Psoas muscle (tissue), 8 donors: ENCODE measurements around the gene TMOD1. TPM values are rescaled to one million over a fixed set of nuclear protein-coding genes. Genes with fewer than 3 reads are reported as not detected.

ENCODE experiments used
- ATAC-seq, 4 donors: fragments of 200-7000 bp; cut with Tn5 transposase; one replicate each; pipeline ENCODE4 v1.9.1; 2020; ENCODE audit warnings: moderate library complexity in 3 of 4, mild to moderate bottlenecking in 2 of 4
- DNase-seq, 2 donors: peaks; one replicate each; pipeline ENCODE4 v3.0.0-alpha.2; 2020
- H3K27ac ChIP-seq: fragments of 200-600 bp; one replicate; pipeline ENCODE4 v1.8.0; 2022
- H3K27me3 ChIP-seq, 3 donors: fragments of 200-600 bp in 1 of 3; one replicate each; pipeline versions ENCODE4 v1.6.1 to v1.8.0; 2013 to 2022; ENCODE audit warnings: low read length in 2 of 3, mild to moderate bottlenecking in 2 of 3, moderate library complexity in 1 of 3; ENCODE audit not compliant: insufficient read depth in 3 of 3
- H3K36me3 ChIP-seq, 2 donors: fragments of 200-600 bp in 1 of 2; one replicate each; pipeline versions ENCODE4 v1.6.1 to v1.8.0; 2013 to 2022; ENCODE audit warnings: low read depth in 1 of 2, mild to moderate bottlenecking in 1 of 2, moderate library complexity in 1 of 2; ENCODE audit not compliant: insufficient read depth in 1 of 2
- H3K4me1 ChIP-seq: fragments of 200-600 bp; one replicate; pipeline ENCODE4 v1.8.0; 2022
- H3K4me3 ChIP-seq: fragments of 200-600 bp; one replicate; pipeline ENCODE4 v1.8.0; 2022; ENCODE audit warnings: mild to moderate bottlenecking
- H3K9me3 ChIP-seq: fragments of 200-600 bp; one replicate; pipeline ENCODE4 v1.8.0; 2022
- WGBS, 3 donors: extraction: QIAGEN DNeasy Blood & Tissue Kit; methylation state at CpG; one replicate each; pipeline versions ENCODE4 v1.1.6 to v1.1.7; 2013; 5-methylcytosine and 5-hydroxymethylcytosine counted together
- intact Hi-C, 2 donors: fragments of 100-400 bp; cut with DNase I; formaldehyde crosslinking; loops; one replicate each; pipeline versions ENCODE4 v1.11.0 to v1.14.2; 2022
- polyA plus RNA-seq, 3 donors: library from polyadenylated mRNA; stranded (reverse); fragments of 200-250 nt; gene quantifications; one replicate each; pipeline ENCODE4 v1.2.3, GENCODE V29; 2013
- total RNA-seq, 4 donors: library from RNA; stranded (reverse); fragmentation: NEBNext Ultra II Directional in 2 of 4; extraction: Animal tissue kit (Norgen Biotek cat#: 25700) in 2 of 4; gene quantifications; one replicate each; pipeline versions ENCODE4 v1.2.1 to v1.2.4, GENCODE V29; 2021 to 2023
- TF ChIP-seq, protein P1 (sequence below): fragments of 200-600 bp; IDR thresholded peaks from one replicate; pipeline ENCODE4 v1.8.0; 2022; ENCODE audit warnings: antibody characterized with exemption
- donor health status: healthy with polysubstance abuse.
- donor health status: DM: no; HTN: no; CAD: no; lungs with moderate emphysema.
- donor health status: Bipolar disorder and iron deficiency.
- donor health status: healthy.
- donor health status: DM: yes; HTN: yes; CAD: no.
- donor health status: DM: no; HTN: no; CAD: no.
- donor health status: DM: no; HTN: no; CAD: no.
- donor health status: DM: yes; HTN: yes; CAD: no.

TMOD1 gene
- total and polyA plus RNA-seq, 7 donors: 65.4 to 286 (median 156) TPM

DNA sequence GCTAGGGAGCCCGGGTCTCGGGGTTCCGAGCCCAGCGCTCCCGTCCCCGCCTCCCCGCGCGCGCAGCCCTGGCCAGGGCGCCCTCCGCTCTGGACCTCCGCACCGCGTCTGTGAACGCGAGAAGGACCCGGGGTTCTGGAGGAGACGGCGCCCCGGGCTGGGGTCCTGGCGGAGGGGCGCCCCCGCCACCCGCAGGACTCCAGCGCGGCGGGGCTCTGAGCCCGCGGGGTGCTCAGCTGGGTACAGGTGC lies 431 bp downstream of the TMOD1 start:
- WGBS, 3 donors: 0% methylated on average over 28 to 30 of the region's 30 CpGs
- ATAC-seq: no peak
- H3K4me1 ChIP-seq: peaks cover 38% of the 10 kb centered on the region

DNA sequence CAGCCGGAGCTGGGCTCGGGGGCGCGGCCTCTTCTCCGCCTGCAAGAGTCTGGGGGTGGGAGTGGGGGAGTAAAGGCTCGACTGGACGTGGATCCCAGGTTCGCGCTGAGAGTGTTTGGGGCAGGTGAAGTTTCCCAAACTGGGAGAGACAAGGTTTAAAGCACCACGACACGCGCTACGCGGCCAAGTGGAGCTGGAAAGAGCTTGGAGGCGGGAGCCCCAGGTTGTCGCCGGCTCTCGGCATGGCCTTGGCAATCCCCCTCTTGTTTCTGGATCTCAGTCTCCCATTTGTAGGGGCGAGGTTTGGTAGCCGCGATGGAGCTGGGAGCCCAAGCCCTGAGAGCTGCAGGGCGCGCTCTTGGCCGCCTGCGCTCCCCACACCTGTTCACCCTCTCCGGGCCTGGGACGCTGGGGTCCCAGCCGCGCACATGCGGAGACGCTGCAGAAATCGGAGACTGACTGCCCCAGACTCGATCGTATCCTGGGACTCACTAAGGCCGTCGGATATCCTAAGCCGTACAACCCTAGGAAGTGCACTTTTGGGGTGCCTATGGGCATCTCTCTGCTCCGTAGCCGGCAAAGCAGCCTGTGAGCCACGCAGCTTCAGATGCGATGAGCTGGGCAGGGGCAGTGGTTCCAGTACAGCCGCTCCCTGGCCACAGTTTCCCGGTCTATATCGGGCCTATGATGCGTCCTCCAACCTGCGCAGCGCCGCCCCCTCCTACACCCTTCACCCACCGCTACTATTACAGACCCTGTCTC lies 937 bp downstream of the TMOD1 start:
- peak; percentile 51 to 81 for DNase-seq
- peaks cover 43% of the 10 kb centered on the region for H3K4me1 ChIP-seq
- H3K4me3 ChIP-seq: peak overlapping the region; percentile 83
- H3K9me3 ChIP-seq: no peaks in the 10 kb centered on the region
- H3K27ac ChIP-seq: peak overlapping the region; percentile 96
- ATAC-seq: peak; percentile 60 to 78 (median 74)
- no peaks in the 10 kb centered on the region for H3K27me3 ChIP-seq
- WGBS, 3 donors: 2 to 5% (median 4%) methylated on average over 49 of the region's 49 CpGs
- TF ChIP-seq, protein P1, sequence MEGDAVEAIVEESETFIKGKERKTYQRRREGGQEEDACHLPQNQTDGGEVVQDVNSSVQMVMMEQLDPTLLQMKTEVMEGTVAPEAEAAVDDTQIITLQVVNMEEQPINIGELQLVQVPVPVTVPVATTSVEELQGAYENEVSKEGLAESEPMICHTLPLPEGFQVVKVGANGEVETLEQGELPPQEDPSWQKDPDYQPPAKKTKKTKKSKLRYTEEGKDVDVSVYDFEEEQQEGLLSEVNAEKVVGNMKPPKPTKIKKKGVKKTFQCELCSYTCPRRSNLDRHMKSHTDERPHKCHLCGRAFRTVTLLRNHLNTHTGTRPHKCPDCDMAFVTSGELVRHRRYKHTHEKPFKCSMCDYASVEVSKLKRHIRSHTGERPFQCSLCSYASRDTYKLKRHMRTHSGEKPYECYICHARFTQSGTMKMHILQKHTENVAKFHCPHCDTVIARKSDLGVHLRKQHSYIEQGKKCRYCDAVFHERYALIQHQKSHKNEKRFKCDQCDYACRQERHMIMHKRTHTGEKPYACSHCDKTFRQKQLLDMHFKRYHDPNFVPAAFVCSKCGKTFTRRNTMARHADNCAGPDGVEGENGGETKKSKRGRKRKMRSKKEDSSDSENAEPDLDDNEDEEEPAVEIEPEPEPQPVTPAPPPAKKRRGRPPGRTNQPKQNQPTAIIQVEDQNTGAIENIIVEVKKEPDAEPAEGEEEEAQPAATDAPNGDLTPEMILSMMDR: no peak
- intact Hi-C loops: loop anchor here in 1 of 2 donors (1.0 to 5.0 kb wide), 2 partner anchors 35 to 96 kb away; no protein-coding TSS in a partner anchor
- H3K36me3 ChIP-seq: no peaks in the 10 kb centered on the region

More for the DNA sequence above, 431 bp downstream of the TMOD1 start:
- Histone ChIP-seq H3K4me3 (peak overlapping the region; percentile 83), H3K36me3 (no peaks in the 10 kb centered on the region), H3K27ac (peak overlapping the region; percentile 96), H3K27me3 (no peaks in the 10 kb centered on the region), H3K9me3 (no peaks in the 10 kb centered on the region)
- TF ChIP-seq, protein P1: no peak
- intact Hi-C loops: loop anchor here (1.0 to 5.0 kb wide), 3 partner anchors 27 to 96 kb away; no protein-coding TSS in a partner anchor
- no peak for DNase-seq

DNA sequence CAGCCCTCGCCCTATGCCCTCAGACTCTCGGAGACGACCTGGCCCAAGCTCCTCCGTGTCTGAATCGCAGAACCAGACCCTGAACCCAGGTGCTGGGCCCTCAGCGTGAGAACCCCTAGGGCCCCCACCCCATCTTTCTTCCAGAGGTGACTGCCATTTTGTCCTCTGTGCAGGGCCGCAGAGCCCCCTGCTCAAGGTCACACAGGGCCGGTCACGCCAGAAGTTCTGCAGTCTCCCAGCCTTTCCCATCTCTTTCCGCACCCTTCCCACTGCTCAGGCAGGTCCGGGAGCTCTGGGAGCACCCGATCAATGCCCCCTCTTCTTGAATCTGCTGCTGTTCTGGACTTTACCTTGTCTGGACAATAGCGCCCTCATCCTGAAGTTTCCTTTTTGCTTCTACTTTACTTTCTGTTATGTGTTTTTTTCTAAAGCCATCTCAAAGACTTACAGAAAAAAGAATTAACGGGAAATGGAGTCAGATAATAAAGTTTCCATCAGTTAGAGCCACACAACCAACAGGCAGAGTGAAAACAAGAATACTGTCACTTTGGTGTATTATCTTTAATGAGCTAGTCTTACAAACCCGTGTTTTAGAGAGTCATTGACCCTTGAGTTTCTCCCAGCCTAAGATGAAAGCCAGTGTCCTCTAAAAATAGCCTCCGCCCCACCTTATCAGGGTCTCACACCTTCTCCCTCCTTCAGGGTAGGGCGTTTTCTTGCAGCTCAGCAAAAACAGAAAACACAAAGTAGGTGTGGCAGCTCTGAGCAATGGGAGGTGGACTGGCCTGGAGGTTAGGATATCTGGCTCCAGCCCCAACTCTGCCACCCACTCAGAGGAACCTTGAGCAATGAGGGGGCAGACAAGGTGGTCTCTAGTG lies 1.8 kb downstream of the TMOD1 start:
- WGBS, 3 donors: 56 to 59% (median 58%) methylated on average over 17 of the region's 17 CpGs
- H3K4me3 ChIP-seq: peak overlapping the region; percentile 83
- peaks cover 44% of the 10 kb centered on the region for H3K4me1 ChIP-seq
- H3K27me3 ChIP-seq: no peaks in the 10 kb centered on the region
- ATAC-seq: no peak
- no peaks in the 10 kb centered on the region for H3K9me3 ChIP-seq
- intact Hi-C loops: loop anchor here in 1 of 2 donors (1.0 to 5.0 kb wide), 2 partner anchors 36 to 95 kb away; no protein-coding TSS in a partner anchor
- H3K27ac ChIP-seq: peak overlapping the region; percentile 96
- no peaks in the 10 kb centered on the region for H3K36me3 ChIP-seq
- TF ChIP-seq, protein P1: no peak
- no peak for DNase-seq

DNA sequence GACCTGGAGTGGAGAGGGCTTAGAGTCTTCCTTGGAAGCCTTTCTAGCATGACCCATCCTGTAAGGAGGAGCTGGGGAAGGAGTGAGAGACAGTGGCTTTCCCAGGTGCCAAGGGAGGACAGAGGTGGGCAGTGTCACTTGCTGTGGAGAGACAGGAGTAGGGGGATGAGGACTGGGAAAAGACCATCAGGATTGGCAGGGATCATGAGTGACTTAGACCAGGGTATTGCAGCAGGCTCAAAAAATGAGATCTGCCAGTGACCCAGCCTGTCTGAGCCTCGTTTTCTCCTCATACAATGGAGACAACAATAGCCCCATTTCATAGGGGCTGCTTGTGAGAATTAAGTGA lies 2.4 kb downstream of the TMOD1 start:
- DNase-seq (no peak), ATAC-seq (no peak)
- Histone ChIP-seq H3K9me3 (no peaks in the 10 kb centered on the region), H3K4me3 (peak overlapping the region; percentile 83), H3K27me3 (no peaks in the 10 kb centered on the region), H3K27ac (peak overlapping the region; percentile 96), H3K36me3 (no peaks in the 10 kb centered on the region), H3K4me1 (peaks cover 48% of the 10 kb centered on the region)
- TF ChIP-seq, protein P1: no peak
- WGBS, 3 donors: 78 to 86% (median 79%) methylated on average over 1 of the region's 1 CpG
- intact Hi-C loops: loop anchor here in 1 of 2 donors (5.0 kb wide), 1 partner anchor 37 kb away; no protein-coding TSS in a partner anchor
